HG03565 (cell line): Measurements from ENCODE around the gene LEO1.
"Not testable (repeated sequence)": the region's sequence is repeated elsewhere in the genome, so short reads cannot be mapped to it uniquely, and the experiment has no call there.

Experiments used
- ATAC-seq: cut with Tn5 transposase; IDR thresholded peaks from one replicate; pipeline ENCODE4 v1.9.1; 2021; ENCODE audit warnings: mild to moderate bottlenecking, moderate library complexity; ENCODE audit not compliant: unreplicated experiment

LEO1 gene

GRCh38 chr15:52004806-52005205 is 33.2 kb upstream of the LEO1 start:
- no peak for ATAC-seq

- ATAC-seq, result no peak
These were observed 32.1 kb upstream of the LEO1 start for GRCh38 chr15:52003710-52004109.

DNA sequence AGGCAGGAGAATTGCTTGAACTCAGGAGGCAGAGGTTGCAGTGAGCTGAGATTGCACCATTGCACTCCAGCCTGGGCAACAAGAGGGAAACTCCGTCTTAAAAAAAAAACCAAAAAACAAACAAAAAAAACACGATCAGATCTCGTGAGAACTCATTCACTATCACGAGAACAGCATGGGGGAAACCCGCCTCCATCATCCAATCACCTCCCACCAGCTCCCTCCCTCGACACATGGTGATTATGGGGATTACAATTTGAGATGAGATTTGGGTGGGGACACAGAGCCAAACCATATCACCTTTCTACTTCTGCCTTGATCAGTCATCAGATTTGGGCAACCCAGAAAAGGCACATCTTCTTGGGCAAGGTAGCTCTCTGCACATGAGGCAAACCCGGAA is 31.5 kb upstream of the LEO1 start:
- ATAC-seq, result not testable (repeated sequence)

DNA sequence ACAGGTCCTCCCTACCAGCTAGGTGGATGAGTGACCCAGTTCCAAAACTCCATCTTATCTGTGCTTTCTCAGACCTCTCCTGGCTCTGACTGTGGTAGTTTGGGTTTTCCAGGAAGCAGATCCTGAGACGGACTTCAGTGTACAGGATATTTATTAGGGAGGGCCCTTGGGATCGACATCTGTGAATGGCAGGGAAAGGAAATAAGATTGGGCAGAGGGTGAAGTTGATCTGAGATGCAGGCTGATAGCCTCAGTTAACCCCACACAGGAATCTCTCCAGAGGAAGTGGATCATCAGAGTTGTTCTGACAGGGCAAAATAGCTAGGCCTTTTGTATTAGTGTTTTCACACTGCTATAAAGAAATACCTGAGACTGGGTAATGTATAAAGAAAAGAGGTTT is 30.8 kb upstream of the LEO1 start:
- ATAC-seq, result no peak

DNA sequence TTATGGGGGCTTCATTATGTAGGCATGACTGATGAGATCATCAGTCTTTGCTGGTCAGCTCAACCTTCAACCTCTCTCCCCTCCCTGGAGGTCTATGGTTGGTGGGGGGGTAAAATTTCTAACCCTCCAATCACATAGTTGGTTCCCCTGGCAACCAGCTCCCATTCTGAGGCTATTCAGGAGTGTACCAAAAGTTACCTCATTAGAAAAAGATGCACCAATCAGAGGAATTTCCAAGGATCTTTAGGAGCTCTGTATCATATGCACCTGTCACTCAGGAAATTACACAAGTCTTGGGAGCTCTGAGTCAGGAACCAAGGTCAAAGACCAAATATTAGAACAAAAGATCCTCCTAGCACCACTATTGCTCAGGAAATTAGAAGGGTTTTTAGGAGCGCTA is 21.4 kb upstream of the LEO1 start:
- ATAC-seq, result no peak

- ATAC-seq, result no peak
These were observed 19.6 kb upstream of the LEO1 start for GRCh38 chr15:51991141-51991540.

DNA sequence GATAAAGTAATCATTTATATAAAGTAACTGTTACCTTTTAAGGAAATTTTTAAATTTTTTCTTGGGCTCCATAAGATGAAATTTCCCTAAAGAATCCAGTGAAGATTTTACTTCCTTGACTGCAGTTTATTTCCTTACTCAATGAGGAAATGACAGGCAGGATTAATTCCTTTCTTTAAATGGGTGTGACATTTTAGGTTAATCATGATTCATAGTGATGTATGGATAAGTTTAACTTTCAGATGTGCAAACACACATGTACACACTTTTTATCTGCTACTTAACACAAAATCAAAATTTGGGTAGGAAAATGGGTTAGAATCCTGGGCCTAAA is 11.2 kb upstream of the LEO1 start:
- ATAC-seq, result no peak

GRCh38 chr15:51982013-51982769 is 10.6 kb upstream of the LEO1 start:
- peak; percentile 93 for ATAC-seq

- no peak for ATAC-seq
These were observed 2.2 kb upstream of the LEO1 start for GRCh38 chr15:51973775-51974174.

DNA sequence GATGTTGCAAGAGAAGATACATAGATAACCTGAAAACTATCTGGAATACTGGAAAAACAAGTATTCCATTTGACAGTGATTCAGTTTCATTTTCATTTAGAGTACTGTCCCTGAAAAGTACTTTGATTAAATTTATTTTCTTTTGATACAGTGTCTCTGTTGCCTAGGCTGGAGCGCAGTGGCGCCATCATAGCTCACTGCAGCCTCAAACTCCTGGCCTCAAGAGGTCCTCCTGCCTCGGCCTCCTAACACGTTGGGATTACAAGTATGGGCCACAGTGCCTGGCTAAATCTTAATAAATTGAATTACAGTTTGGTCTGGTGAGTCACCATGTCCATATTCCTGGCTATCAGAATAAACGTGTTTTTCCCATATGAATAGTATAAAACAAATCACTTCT is 1.6 kb upstream of the LEO1 start:
- ATAC-seq, result no peak

GRCh38 chr15:51971032-51971374 is 575 bp downstream of the LEO1 start:
- ATAC-seq, result peak; percentile 8

- no peak for ATAC-seq
These were observed 1.3 kb downstream of the LEO1 start for GRCh38 chr15:51970132-51970817.

DNA sequence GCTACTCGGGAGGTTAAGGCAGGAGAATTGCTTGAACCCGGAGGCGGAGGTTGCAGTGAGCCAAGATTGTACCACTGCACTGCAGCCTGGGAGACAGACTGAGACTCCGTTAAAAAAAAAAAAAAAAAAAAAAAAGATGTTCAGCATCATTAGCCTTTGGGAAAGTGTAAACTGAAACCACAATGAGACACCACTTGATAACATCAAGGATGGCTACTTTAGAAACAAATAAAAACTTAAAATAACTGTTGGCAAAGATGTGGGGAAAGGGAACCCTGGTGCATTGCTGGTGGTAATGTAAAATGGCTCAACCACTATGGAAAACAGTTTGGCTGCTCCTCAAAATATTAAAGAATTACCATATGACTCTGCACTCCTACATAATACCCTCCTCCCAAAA is 1.9 kb downstream of the LEO1 start:
- ATAC-seq, result no peak

GRCh38 chr15:51967583-51967982 is 4.0 kb downstream of the LEO1 start:
- no peak for ATAC-seq

- no peak for ATAC-seq
These were observed 5.4 kb downstream of the LEO1 start for GRCh38 chr15:51966192-51966591.

DNA sequence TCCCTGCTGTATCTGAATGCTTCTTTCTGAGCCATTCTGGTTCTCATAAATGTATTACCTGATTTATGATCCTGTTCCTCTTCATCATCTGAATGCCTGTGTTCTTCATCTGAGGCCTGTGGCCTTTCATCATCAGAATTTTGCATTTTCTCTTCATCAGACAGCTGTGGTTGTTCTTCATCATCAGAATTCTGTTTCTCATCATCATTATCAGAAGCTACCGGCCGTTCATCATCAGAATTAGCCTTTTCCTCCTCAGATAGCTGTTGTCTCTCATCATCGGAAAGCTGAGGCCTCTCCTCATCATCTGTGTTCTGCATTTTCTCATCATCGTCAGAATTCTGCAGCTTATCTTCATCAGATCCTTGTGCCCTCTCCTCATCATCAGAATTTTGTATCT is 5.9 kb downstream of the LEO1 start:
- no peak for ATAC-seq

DNA sequence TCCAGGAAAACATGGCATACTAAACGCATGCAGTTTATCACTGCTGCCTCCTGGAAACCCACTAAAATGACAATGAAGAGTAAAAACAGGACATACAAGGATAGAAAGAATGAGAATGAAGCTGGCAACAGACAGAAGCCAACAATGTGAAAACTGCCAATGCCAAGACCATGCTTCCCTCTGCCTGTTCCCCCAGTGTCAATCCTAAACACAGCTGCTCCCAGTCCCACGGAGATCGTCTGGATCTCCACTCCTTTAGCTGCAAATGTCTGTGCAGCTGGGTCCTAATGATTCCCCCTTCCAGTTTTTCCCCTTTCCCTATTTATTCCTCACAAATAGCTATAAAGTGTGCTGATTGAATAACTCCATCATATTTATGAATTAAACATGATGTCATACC is 16.1 kb downstream of the LEO1 start:
- ATAC-seq, result no peak

DNA sequence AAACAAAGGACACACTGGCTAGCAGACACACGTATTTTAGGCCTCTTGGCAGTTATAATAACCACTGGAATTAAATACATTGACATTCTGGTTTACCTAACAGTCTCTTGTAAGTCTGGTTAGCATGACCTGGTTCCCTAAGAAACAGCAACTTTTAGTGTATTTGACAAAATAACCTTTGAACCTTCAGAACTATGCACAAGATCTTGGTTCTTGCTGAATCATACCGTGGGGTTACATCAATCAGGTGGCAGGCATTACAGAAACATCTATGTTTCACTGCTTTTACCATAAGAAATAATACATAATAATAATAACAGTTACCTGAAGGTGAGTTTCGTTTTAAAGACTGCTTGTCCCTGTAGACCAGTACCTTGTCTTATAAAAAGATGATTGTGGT is 18.8 kb downstream of the LEO1 start:
- no peak for ATAC-seq

GRCh38 chr15:51947124-51947523 is 24.5 kb downstream of the LEO1 start:
- ATAC-seq, result no peak

- no peak for ATAC-seq
These were observed 32.4 kb downstream of the LEO1 start for GRCh38 chr15:51939216-51939615.

DNA sequence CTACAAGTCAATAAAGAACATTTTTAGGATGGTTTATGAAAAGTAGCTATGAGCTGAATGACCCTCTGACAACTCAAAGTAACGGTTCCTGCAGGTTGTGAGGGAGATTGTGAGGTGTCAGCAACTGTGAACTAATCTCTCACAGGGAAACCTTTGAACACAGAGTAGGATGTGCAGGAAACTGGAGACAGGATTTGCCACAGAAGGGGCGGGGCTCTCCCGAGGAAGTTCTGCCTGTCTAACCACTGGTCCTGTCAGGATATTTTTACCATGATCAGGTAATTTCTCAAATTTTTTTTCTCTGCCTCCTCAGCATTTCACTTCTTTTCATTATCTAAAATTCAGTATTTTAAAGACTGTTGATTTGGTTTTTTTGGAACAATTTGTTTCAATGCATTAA is 33.3 kb downstream of the LEO1 start:
- no peak for ATAC-seq

DNA sequence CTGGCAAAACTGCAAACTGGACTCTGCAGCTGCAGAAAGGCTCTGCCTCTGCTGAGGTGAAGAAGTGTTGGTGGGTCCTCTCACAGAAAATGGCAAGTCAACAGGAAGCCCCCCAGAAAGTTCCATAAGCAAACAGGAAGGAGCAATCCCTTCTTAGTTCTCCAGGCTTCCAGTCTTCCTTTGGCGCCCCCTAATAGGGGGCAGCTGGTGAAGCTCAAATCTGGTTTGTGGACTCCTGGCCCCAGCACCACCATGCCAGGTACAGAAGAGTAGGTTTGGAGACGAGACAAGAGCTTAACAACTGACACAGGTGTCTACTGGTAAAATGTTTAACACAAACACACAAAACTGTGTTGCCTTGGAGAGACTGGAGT is 35.5 kb downstream of the LEO1 start:
- no peak for ATAC-seq
